Ovary (tissue), 9 donors: ENCODE data around the gene CTDSP2. TPM values are rescaled to one million over a fixed set of nuclear protein-coding genes. Genes with fewer than 3 reads are reported as not detected.

Source experiments
- DNase-seq, 5 donors: peaks; one replicate each; pipeline ENCODE4 v3.0.0-alpha.2; 2019 to 2020
- H3K27ac ChIP-seq, 2 donors: fragments of 200-600 bp; one replicate each; pipeline versions ENCODE4 v1.5.1 to v1.8.0; 2019 to 2022
- H3K27me3 ChIP-seq: fragments of 200-600 bp; one replicate; pipeline ENCODE4 v1.8.0; 2022
- H3K36me3 ChIP-seq: fragments of 200-600 bp; sonication (generic); one replicate; pipeline ENCODE4 v1.5.1; 2019
- H3K4me1 ChIP-seq: one replicate; pipeline ENCODE4 v1.8.1; 2013; ENCODE audit warnings: mild to moderate bottlenecking, moderate library complexity; ENCODE audit not compliant: insufficient read depth
- H3K4me3 ChIP-seq: fragments of 200-600 bp; sonication (generic); one replicate; pipeline ENCODE4 v1.5.1; 2017
- H3K9me3 ChIP-seq, 2 donors: fragments of 200-600 bp in 1 of 2; sonication (generic) in 1 of 2; one replicate each; pipeline versions ENCODE4 v1.5.1 to v1.8.1; 2013 to 2019; ENCODE audit warnings: mild to moderate bottlenecking in 1 of 2, moderate library complexity in 1 of 2
- CTCF ChIP-seq, 3 donors: fragments of 450-650 bp in 2 of 3; fragments of 200-600 bp in 1 of 3; IDR thresholded peaks; one replicate each; pipeline versions ENCODE4 v1.5.1 to v1.8.0; 2016 to 2022; ENCODE audit warnings: antibody characterized with exemption in 3 of 3, mild to moderate bottlenecking in 1 of 3
- EP300 ChIP-seq: sonication (generic); formaldehyde crosslinking; IDR thresholded peaks from one replicate; pipeline ENCODE4 v1.6.1; 2017; ENCODE audit warnings: antibody characterized with exemption
- POLR2A ChIP-seq: fragments of 450-650 bp; IDR thresholded peaks from one replicate; pipeline ENCODE4 v1.6.1; 2017; ENCODE audit warnings: antibody characterized with exemption, mild to moderate bottlenecking, moderate library complexity
- WGBS, 3 donors: extraction: QIAGEN DNeasy Blood & Tissue Kit in 1 of 3; methylation state at CpG; one replicate each; pipeline versions ENCODE4 v1.1.5 to v1.1.7; 2013 to 2017; 5-methylcytosine and 5-hydroxymethylcytosine counted together
- intact Hi-C, 4 donors: fragments of 100-400 bp; cut with DNase I; formaldehyde crosslinking; loops; one replicate each; pipeline versions ENCODE4 v1.11.0 to v1.15.1; 2022 to 2023
- polyA plus RNA-seq, 2 donors: library from polyadenylated mRNA; stranded (reverse); fragments of 200-250 nt in 1 of 2; fragments of 350-450 nt in 1 of 2; fragmentation: Illumina TruSeq in 1 of 2; extraction: RNeasy Lipid Tissue Mini Kit (QIAGEN cat#74804) in 1 of 2; gene quantifications; one replicate each; pipeline ENCODE4 v1.2.3, GENCODE V29; 2013 to 2014
- total RNA-seq, 7 donors: library from RNA; depleted of rRNA in 2 of 7; stranded (reverse); fragments of >200 nt in 2 of 7; fragmentation: NEBNext Ultra II Directional in 3 of 7; extraction: Animal tissue kit (Norgen Biotek cat#: 25700) in 3 of 7; gene quantifications; one replicate each; pipeline versions ENCODE4 v1.1.0 to v1.2.4, GENCODE V29; 2016 to 2023
- donor health status: DM: no; HTN: no; CAD: no; lungs with moderate emphysema.
- donor health status: DM: no; HTN: no; CAD: no.
- donor health status: Bipolar disorder and iron deficiency.
- donor health status: DM: yes; HTN: yes; CAD: no.
- donor health status: DM: no; HTN: no; CAD: no.
- donor health status: DM: yes; HTN: yes; CAD: no.

The CTDSP2 gene
- total and polyA plus RNA-seq, 9 donors: 73.1 to 212 (median 166) TPM

DNA sequence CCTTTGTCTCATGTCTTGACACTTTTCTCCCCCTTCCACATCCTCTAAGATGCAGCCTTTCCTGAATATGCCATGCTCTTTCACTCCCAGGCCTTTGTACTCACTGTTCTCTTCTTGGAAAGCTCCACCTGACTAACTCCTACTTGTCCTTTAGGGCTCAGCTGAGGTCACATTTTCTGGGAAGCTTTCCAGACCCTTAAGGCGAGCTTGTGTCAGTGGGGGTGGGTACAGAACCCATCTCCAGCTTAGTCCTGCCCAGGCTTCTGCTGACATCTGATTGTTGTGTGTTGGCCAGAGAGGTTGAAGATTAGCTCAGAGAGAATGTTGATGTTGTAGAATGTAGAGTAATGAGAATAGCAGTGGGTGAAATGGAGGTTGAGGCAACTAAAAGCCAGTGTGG, 66.8 kb downstream of the CTDSP2 start:
- Histone ChIP-seq H3K36me3 (no peaks in the 10 kb centered on the region), H3K4me3 (no peak overlapping the region), H3K9me3 (no peaks in the 10 kb centered on the region), H3K27me3 (no peaks in the 10 kb centered on the region), H3K4me1 (peaks cover 3% of the 10 kb centered on the region), H3K27ac (no peak overlapping the region)
- intact Hi-C loops: loop anchor here in 1 of 4 donors (10.0 kb wide), 1 partner anchor 55 kb away; no protein-coding TSS in a partner anchor
- TF ChIP-seq CTCF (IDR thresholded peaks at IDR 0.05) (no peak), POLR2A (no peak), EP300 (no peak)
- 53 to 56% (median 56%) methylated on average over 1 of the region's 1 CpG for WGBS, 3 donors
- no peak for DNase-seq

GRCh38 chr12:57777911-57778310, 68.6 kb downstream of the CTDSP2 start:
- Histone ChIP-seq H3K27me3 (no peaks in the 10 kb centered on the region), H3K9me3 (no peaks in the 10 kb centered on the region), H3K4me3 (no peak overlapping the region), H3K27ac (no peak overlapping the region), H3K36me3 (no peaks in the 10 kb centered on the region), H3K4me1 (no peaks in the 10 kb centered on the region)
- DNase-seq: no peak
- 92 to 96% (median 94%) methylated on average over 7 of the region's 7 CpGs for WGBS, 3 donors
- no peak for TF ChIP-seq POLR2A
- no peak for TF ChIP-seq EP300
- TF ChIP-seq CTCF (IDR thresholded peaks at IDR 0.05): no peak
- intact Hi-C loops: no loop called here

GRCh38 chr12:57777367-57777766, 69.2 kb downstream of the CTDSP2 start:
- Histone ChIP-seq H3K27me3 (no peaks in the 10 kb centered on the region), H3K9me3 (no peaks in the 10 kb centered on the region), H3K27ac (no peak overlapping the region), H3K4me3 (no peak overlapping the region), H3K36me3 (no peaks in the 10 kb centered on the region), H3K4me1 (no peaks in the 10 kb centered on the region)
- intact Hi-C loops: no loop called here
- DNase-seq: no peak
- WGBS, 3 donors: 85 to 90% (median 87%) methylated on average over 7 of the region's 7 CpGs
- TF ChIP-seq CTCF (IDR thresholded peaks at IDR 0.05) (no peak), POLR2A (no peak), EP300 (no peak)

DNA sequence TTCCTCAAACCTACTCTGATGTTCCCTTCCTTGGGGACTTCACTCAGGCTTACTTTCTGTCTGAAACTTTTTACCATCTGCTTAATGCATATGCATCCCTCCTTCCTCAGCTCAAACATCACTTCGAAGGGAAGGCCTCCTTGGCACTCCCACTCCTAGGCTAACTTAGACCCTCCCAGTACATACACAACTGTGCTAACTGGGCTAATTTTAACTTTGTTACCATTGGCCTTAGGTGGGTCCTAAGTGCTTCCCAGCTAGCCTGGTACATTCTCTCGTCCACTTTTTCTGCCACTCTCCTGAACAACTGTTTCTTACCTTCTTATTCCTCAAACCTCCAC, 70.3 kb downstream of the CTDSP2 start:
- Histone ChIP-seq H3K4me3 (no peak overlapping the region), H3K27me3 (no peaks in the 10 kb centered on the region), H3K27ac (no peak overlapping the region), H3K9me3 (no peaks in the 10 kb centered on the region), H3K36me3 (no peaks in the 10 kb centered on the region), H3K4me1 (peaks cover 2% of the 10 kb centered on the region)
- 79 to 89% (median 88%) methylated on average over 2 of the region's 2 CpGs for WGBS, 3 donors
- intact Hi-C loops: no loop called here
- DNase-seq: no peak
- TF ChIP-seq EP300 (no peak), CTCF (IDR thresholded peaks at IDR 0.05) (no peak), POLR2A (no peak)
